Trophoblast cell (in vitro differentiated cells and primary cell): ENCODE measurements around the gene BCDIN3D.

Source experiments
- DNase-seq, 2 donors: peaks; one replicate each; pipeline ENCODE4 v3.0.0-alpha.2; 2016
- H2AFZ ChIP-seq: 2 replicates; pipeline ENCODE4 v1.6.1; 2013; ENCODE audit warnings: low read length, moderate library complexity, mild to moderate bottlenecking; ENCODE audit not compliant: insufficient read depth, poor library complexity
- H2AK5ac ChIP-seq: 2 replicates; pipeline ENCODE4 v1.6.1; 2013; ENCODE audit warnings: mild to moderate bottlenecking, low read length
- H2BK120ac ChIP-seq: 2 replicates; pipeline ENCODE4 v1.6.1; 2013; ENCODE audit warnings: low read length, mild to moderate bottlenecking, moderate library complexity; ENCODE audit not compliant: insufficient read depth, poor library complexity
- H2BK12ac ChIP-seq: 2 replicates; pipeline ENCODE4 v1.6.1; 2013; ENCODE audit warnings: mild to moderate bottlenecking, low read length, moderate library complexity
- H2BK5ac ChIP-seq: 2 replicates; pipeline ENCODE4 v1.6.1; 2013; ENCODE audit warnings: low read length, low read depth, moderate library complexity, mild to moderate bottlenecking; ENCODE audit not compliant: poor library complexity
- H3K14ac ChIP-seq: 2 replicates; pipeline ENCODE4 v1.6.1; 2013; ENCODE audit warnings: mild to moderate bottlenecking, low read length
- H3K18ac ChIP-seq: 2 replicates; pipeline ENCODE4 v1.6.1; 2013; ENCODE audit warnings: mild to moderate bottlenecking, low read length
- H3K23ac ChIP-seq: 2 replicates; pipeline ENCODE4 v1.6.1; 2013; ENCODE audit warnings: low read length
- H3K27ac ChIP-seq: 2 replicates; pipeline ENCODE4 v1.5.1; 2013; ENCODE audit warnings: low read depth, mild to moderate bottlenecking, inconsistent platforms, low read length, moderate library complexity
- H3K27me3 ChIP-seq: 2 replicates; pipeline ENCODE4 v1.6.1; 2013; ENCODE audit warnings: inconsistent platforms, mild to moderate bottlenecking, low read length, moderate library complexity; ENCODE audit not compliant: insufficient read depth
- H3K36me3 ChIP-seq, 2 experiments: 1 replicate in 1 of 2; 2 replicates in 1 of 2; pipeline ENCODE4 v1.6.1; 2013; ENCODE audit warnings: low read length in 2 of 2, mild to moderate bottlenecking in 2 of 2, moderate library complexity in 1 of 2; ENCODE audit not compliant: insufficient read depth in 2 of 2, control insufficient read depth in 1 of 2
- H3K4ac ChIP-seq: 2 replicates; pipeline ENCODE4 v1.6.1; 2013; ENCODE audit warnings: low read depth, mild to moderate bottlenecking, low read length, moderate library complexity
- H3K4me1 ChIP-seq, 2 experiments: 1 replicate in 1 of 2; 2 replicates in 1 of 2; pipeline ENCODE4 v1.6.1; 2013; ENCODE audit warnings: low read length in 2 of 2, mild to moderate bottlenecking in 2 of 2, moderate library complexity in 1 of 2; ENCODE audit not compliant: insufficient read depth in 2 of 2, control insufficient read depth in 1 of 2
- H3K4me2 ChIP-seq: 2 replicates; pipeline ENCODE4 v1.6.1; 2013; ENCODE audit warnings: inconsistent platforms, mild to moderate bottlenecking, low read length, moderate library complexity
- H3K4me3 ChIP-seq: 2 replicates; pipeline ENCODE4 v1.5.1; 2013; ENCODE audit warnings: mild to moderate bottlenecking, low read depth, low read length, inconsistent platforms
- H3K79me1 ChIP-seq: one replicate; pipeline ENCODE4 v1.6.1; 2013; ENCODE audit warnings: low read length
- H3K79me2 ChIP-seq: 2 replicates; pipeline ENCODE4 v1.6.1; 2013; ENCODE audit warnings: low read length, mild to moderate bottlenecking; ENCODE audit not compliant: control insufficient read depth, insufficient read depth, poor library complexity
- H3K9ac ChIP-seq: 2 replicates; pipeline ENCODE4 v1.6.1; 2013; ENCODE audit warnings: mild to moderate bottlenecking, low read length
- H3K9me3 ChIP-seq: 2 replicates; pipeline ENCODE4 v1.6.1; 2013; ENCODE audit warnings: low read depth, mild to moderate bottlenecking, control low read depth, inconsistent platforms, low read length; ENCODE audit not compliant: insufficient read depth
- H4K12ac ChIP-seq: 2 replicates; pipeline ENCODE4 v1.6.1; 2013; ENCODE audit warnings: low read depth, mild to moderate bottlenecking, low read length, moderate library complexity
- H4K8ac ChIP-seq: 2 replicates; pipeline ENCODE4 v1.6.1; 2013; ENCODE audit warnings: low read depth, mild to moderate bottlenecking, low read length, moderate library complexity
- H4K91ac ChIP-seq: one replicate; pipeline ENCODE4 v1.6.1; 2013; ENCODE audit warnings: low read depth, mild to moderate bottlenecking, low read length, moderate library complexity
- WGBS: extraction: QIAGEN DNeasy Blood & Tissue Kit; methylation state at CpG from one replicate; pipeline ENCODE4 v1.1.7; 2013; ENCODE audit warnings: missing lambda C conversion rate; ENCODE audit not compliant: insufficient read length, insufficient coverage; ENCODE audit errors: extremely low coverage; 5-methylcytosine and 5-hydroxymethylcytosine counted together

BCDIN3D gene

GRCh38 chr12:49874142-49874897 is 31.4 kb upstream of the BCDIN3D start:
- Histone ChIP-seq H4K12ac (no peak overlapping the region), H3K9ac (no peak overlapping the region), H3K79me1 (no peaks in the 10 kb centered on the region), H2AFZ (no peak overlapping the region), H2AK5ac (no peak overlapping the region), H3K23ac (no peak overlapping the region), H3K4ac (no peak overlapping the region), H3K4me2 (no peak overlapping the region), H3K4me1 (peaks cover 2% of the 10 kb centered on the region in 2 experiments), H3K14ac (no peak overlapping the region), H2BK12ac (no peak overlapping the region), H3K9me3 (peaks cover 1% of the 10 kb centered on the region), H3K36me3 (no peaks in the 10 kb centered on the region), H3K27ac (no peak overlapping the region), H2BK5ac (no peak overlapping the region), H4K8ac (no peak overlapping the region), H3K79me2 (no peaks in the 10 kb centered on the region), H4K91ac (no peak overlapping the region), H2BK120ac (no peak overlapping the region), H3K27me3 (no peaks in the 10 kb centered on the region), H3K4me3 (no peak overlapping the region), H3K18ac (no peak overlapping the region)
- no CpG with 5 or more reads among the region's 12 CpGs for WGBS
- DNase-seq, result no peak

- H3K14ac ChIP-seq, result no peak overlapping the region
- no peak overlapping the region for H2AFZ ChIP-seq
- no peaks in the 10 kb centered on the region for H3K36me3 ChIP-seq
- no peak overlapping the region for H3K4ac ChIP-seq
- DNase-seq, result no peak
- no CpG with 5 or more reads among the region's 3 CpGs for WGBS
- H3K23ac ChIP-seq, result no peak overlapping the region
- no peak overlapping the region for H4K12ac ChIP-seq
- H4K8ac ChIP-seq, result no peak overlapping the region
- H3K4me1 ChIP-seq, result peaks cover 5 to 10% of the 10 kb centered on the region in 2 experiments
- no peak overlapping the region for H2AK5ac ChIP-seq
- H3K27me3 ChIP-seq, result no peaks in the 10 kb centered on the region
- no peak overlapping the region for H3K4me3 ChIP-seq
- H2BK5ac ChIP-seq, result no peak overlapping the region
- peaks cover 2% of the 10 kb centered on the region for H3K9me3 ChIP-seq
- no peak overlapping the region for H3K9ac ChIP-seq
- no peak overlapping the region for H2BK12ac ChIP-seq
- H3K27ac ChIP-seq, result no peak overlapping the region
- H4K91ac ChIP-seq, result no peak overlapping the region
- no peaks in the 10 kb centered on the region for H3K79me2 ChIP-seq
- H3K4me2 ChIP-seq, result no peak overlapping the region
- no peak overlapping the region for H3K18ac ChIP-seq
- H3K79me1 ChIP-seq, result no peaks in the 10 kb centered on the region
- no peak overlapping the region for H2BK120ac ChIP-seq
Measured at GRCh38 chr12:49873361-49873934, 30.5 kb upstream of the BCDIN3D start.

- Histone ChIP-seq H3K4ac (no peak overlapping the region), H3K27ac (no peak overlapping the region), H4K91ac (no peak overlapping the region), H3K23ac (no peak overlapping the region), H3K4me1 (peaks cover 6 to 11% of the 10 kb centered on the region in 2 experiments), H3K79me2 (no peaks in the 10 kb centered on the region), H2BK12ac (no peak overlapping the region), H2BK120ac (no peak overlapping the region), H2AK5ac (no peak overlapping the region), H2BK5ac (no peak overlapping the region), H3K18ac (no peak overlapping the region), H3K4me2 (no peak overlapping the region), H4K8ac (no peak overlapping the region), H3K9ac (no peak overlapping the region), H3K79me1 (no peaks in the 10 kb centered on the region), H3K36me3 (no peaks in the 10 kb centered on the region), H4K12ac (no peak overlapping the region), H3K9me3 (peaks cover 2% of the 10 kb centered on the region), H3K27me3 (no peaks in the 10 kb centered on the region), H3K14ac (no peak overlapping the region), H3K4me3 (no peak overlapping the region), H2AFZ (no peak overlapping the region)
- DNase-seq, result no peak
- WGBS, result no CpG with 5 or more reads among the region's 6 CpGs
Measured at GRCh38 chr12:49872781-49873181, 29.9 kb upstream of the BCDIN3D start.

GRCh38 chr12:49872381-49872780 is 29.5 kb upstream of the BCDIN3D start:
- Histone ChIP-seq H4K91ac (no peak overlapping the region), H4K12ac (no peak overlapping the region), H2AFZ (no peak overlapping the region), H3K4ac (no peak overlapping the region), H3K4me1 (peaks cover 6 to 11% of the 10 kb centered on the region in 2 experiments), H3K18ac (no peak overlapping the region), H3K79me2 (no peaks in the 10 kb centered on the region), H4K8ac (no peak overlapping the region), H3K27ac (no peak overlapping the region), H3K4me3 (no peak overlapping the region), H3K36me3 (no peaks in the 10 kb centered on the region), H3K9me3 (peaks cover 2% of the 10 kb centered on the region), H2AK5ac (no peak overlapping the region), H3K27me3 (no peaks in the 10 kb centered on the region), H3K79me1 (no peaks in the 10 kb centered on the region), H2BK12ac (no peak overlapping the region), H3K23ac (no peak overlapping the region), H3K9ac (no peak overlapping the region), H3K4me2 (no peak overlapping the region), H3K14ac (no peak overlapping the region), H2BK5ac (no peak overlapping the region), H2BK120ac (no peak overlapping the region)
- no peak for DNase-seq
- no CpG with 5 or more reads among the region's 5 CpGs for WGBS
